ENCODE data around the gene RAPGEF1. TPM values are rescaled to one million over a fixed set of nuclear protein-coding genes. Genes with fewer than 3 reads are reported as not detected.
A peak's percentile ranks its signal among the peaks of the same experiment; 100 is the strongest.

Gene RAPGEF1
- total RNA-seq, 1 experiment from 2014 or later = 55.6 TPM

- WGBS (ENCODE audit: extremely low coverage, insufficient read length, low lambda C conversion rate) = no CpG with 5 or more reads among the region's 15 CpGs
- H4K20me1 ChIP-seq (ENCODE audit: control insufficient read depth, insufficient read depth, insufficient read length) = no peaks in the 10 kb centered on the region
- no peak overlapping the region for H2BK12ac ChIP-seq (ENCODE audit: insufficient read length, low read depth, low read length)
- no peak overlapping the region for H4K91ac ChIP-seq (ENCODE audit: insufficient read length, low read depth, low read length)
- no peak overlapping the region for H2BK5ac ChIP-seq (ENCODE audit: insufficient read length, low read length)
- H3K79me2 ChIP-seq (ENCODE audit: insufficient read depth, low read length) = peaks cover 43% of the 10 kb centered on the region; the same call in 1 of the 2 replicates
- peaks cover 3% of the 10 kb centered on the region for H3K79me1 ChIP-seq (ENCODE audit: insufficient read depth, low read depth, low read length, poor library complexity, severe bottlenecking)
- no peak overlapping the region for H3K4ac ChIP-seq (ENCODE audit: low read depth, low read length)
- H3K4me1 Mint-ChIP-seq = peaks cover 43 to 63% of the 10 kb centered on the region in 2 experiments
- no peak overlapping the region for H3K23ac ChIP-seq (ENCODE audit: insufficient read length, low read depth, low read length)
- H2BK15ac ChIP-seq (ENCODE audit: low read depth, low read length) = no peak overlapping the region
- no peak overlapping the region for H3K14ac ChIP-seq (ENCODE audit: insufficient read depth, low read length)
- no peak overlapping the region for H3K27ac ChIP-seq (ENCODE audit: insufficient read length, low read depth, low read length)
- H3K27ac Mint-ChIP-seq = peak overlapping the region in 2 of 3 experiments; percentile 52 to 61; a peak in 2 of 7 replicates
- H3K56ac ChIP-seq (ENCODE audit: insufficient read length, low read depth, low read length) = no peak overlapping the region
- H3K23me2 ChIP-seq (ENCODE audit: insufficient read length, low read depth, low read length, poor library complexity, severe bottlenecking) = peaks cover 4% of the 10 kb centered on the region
- H3K4me1 ChIP-seq (ENCODE audit: insufficient read depth, low read length) = peaks cover 2% of the 10 kb centered on the region; the same call in 1 of the 2 replicates
- no peak overlapping the region for H2AK5ac ChIP-seq (ENCODE audit: insufficient read length, low read length)
- H2BK120ac ChIP-seq (ENCODE audit: low read depth, low read length, poor library complexity, severe bottlenecking) = no peak overlapping the region
- H3K27me3 ChIP-seq (ENCODE audit: insufficient read depth, low read length) = no peaks in the 10 kb centered on the region
- H3K36me3 Mint-ChIP-seq (ENCODE audit: insufficient read depth in 1 of 3, low read depth in 3 of 3) = peaks cover 4 to 12% (median 7%) of the 10 kb centered on the region in 3 experiments; a peak in 5 of 7 replicates
- TF ChIP-seq, protein P1, sequence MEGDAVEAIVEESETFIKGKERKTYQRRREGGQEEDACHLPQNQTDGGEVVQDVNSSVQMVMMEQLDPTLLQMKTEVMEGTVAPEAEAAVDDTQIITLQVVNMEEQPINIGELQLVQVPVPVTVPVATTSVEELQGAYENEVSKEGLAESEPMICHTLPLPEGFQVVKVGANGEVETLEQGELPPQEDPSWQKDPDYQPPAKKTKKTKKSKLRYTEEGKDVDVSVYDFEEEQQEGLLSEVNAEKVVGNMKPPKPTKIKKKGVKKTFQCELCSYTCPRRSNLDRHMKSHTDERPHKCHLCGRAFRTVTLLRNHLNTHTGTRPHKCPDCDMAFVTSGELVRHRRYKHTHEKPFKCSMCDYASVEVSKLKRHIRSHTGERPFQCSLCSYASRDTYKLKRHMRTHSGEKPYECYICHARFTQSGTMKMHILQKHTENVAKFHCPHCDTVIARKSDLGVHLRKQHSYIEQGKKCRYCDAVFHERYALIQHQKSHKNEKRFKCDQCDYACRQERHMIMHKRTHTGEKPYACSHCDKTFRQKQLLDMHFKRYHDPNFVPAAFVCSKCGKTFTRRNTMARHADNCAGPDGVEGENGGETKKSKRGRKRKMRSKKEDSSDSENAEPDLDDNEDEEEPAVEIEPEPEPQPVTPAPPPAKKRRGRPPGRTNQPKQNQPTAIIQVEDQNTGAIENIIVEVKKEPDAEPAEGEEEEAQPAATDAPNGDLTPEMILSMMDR (conservative IDR thresholded peaks at IDR 0.05) = no peak
- no peak overlapping the region for H3K18ac ChIP-seq (ENCODE audit: insufficient read length, low read depth, low read length)
- no peak overlapping the region for H4K5ac ChIP-seq (ENCODE audit: insufficient read length, low read depth, low read length)
- H3K4me3 Mint-ChIP-seq = no peak overlapping the region
- no peaks in the 10 kb centered on the region for H3K27me3 Mint-ChIP-seq (ENCODE audit: low read depth)
- no peak overlapping the region for H2BK20ac ChIP-seq (ENCODE audit: low read depth, low read length, poor library complexity, severe bottlenecking)
- H3K9me3 Mint-ChIP-seq = peaks cover 4 to 8% of the 10 kb centered on the region in 2 experiments
- no peak for DNase-seq
- no peak overlapping the region for H3K9ac ChIP-seq (ENCODE audit: extremely low read depth, insufficient read length, low read length)
- H2AFZ ChIP-seq (ENCODE audit: low read length) = no peak overlapping the region
- no peaks in the 10 kb centered on the region for H3K9me3 ChIP-seq (ENCODE audit: control insufficient read depth, low read depth, low read length)
- H3K4me2 ChIP-seq (ENCODE audit: insufficient read depth, insufficient read length, low read length) = no peak overlapping the region
- H4K8ac ChIP-seq (replicated peaks; ENCODE audit: insufficient read length, low read depth, low read length) = no peak overlapping the region
- no peak overlapping the region for H3T11ph ChIP-seq (ENCODE audit: low read length)
Observed at GRCh38 chr9:131735238-131736128, 4.4 kb downstream of the RAPGEF1 start.

All from H9 (cell line).